RWPE2 (cell line): ENCODE data around the gene CCL26.
A peak's percentile ranks its signal among the peaks of the same experiment; 100 is the strongest.

Experiments used
- ATAC-seq: fragments of 200-7000 bp; cut with Tn5 transposase; 3 replicates; pipeline ENCODE4 v1.9.1; 2021; ENCODE audit warnings: low read depth
- DNase-seq: peaks from one replicate; pipeline ENCODE4 v3.0.0-alpha.2; 2020; ENCODE audit warnings: low spot score
- H3K27ac ChIP-seq: fragments of 450-650 bp; 2 replicates; pipeline ENCODE4 v1.5.1; 2017; ENCODE audit warnings: mild to moderate bottlenecking; ENCODE audit not compliant: poor library complexity, severe bottlenecking
- H3K27me3 ChIP-seq: fragments of 250-450 bp; sonication (Bioruptor Pico); 2 replicates; pipeline ENCODE4 v1.5.1; 2021; ENCODE audit warnings: mild to moderate bottlenecking, moderate library complexity; ENCODE audit not compliant: insufficient read depth, poor library complexity, severe bottlenecking
- H3K36me3 ChIP-seq: fragments of 250-450 bp; sonication (Bioruptor Pico); 2 replicates; pipeline ENCODE4 v1.5.1; 2020; ENCODE audit warnings: low read depth, mild to moderate bottlenecking, moderate library complexity
- H3K4me1 ChIP-seq: fragments of 250-450 bp; sonication (Bioruptor Pico); 2 replicates; pipeline ENCODE4 v1.5.1; 2021; ENCODE audit warnings: mild to moderate bottlenecking, moderate library complexity; ENCODE audit not compliant: insufficient read depth, poor library complexity, severe bottlenecking
- H3K4me3 ChIP-seq: fragments of 250-450 bp; sonication (Bioruptor Pico); 2 replicates; pipeline ENCODE4 v1.5.1; 2021; ENCODE audit warnings: mild to moderate bottlenecking, moderate library complexity; ENCODE audit not compliant: severe bottlenecking
- H3K9me3 ChIP-seq: fragments of 250-450 bp; sonication (Bioruptor Pico); 2 replicates; pipeline ENCODE4 v1.5.1; 2021; ENCODE audit warnings: mild to moderate bottlenecking, moderate library complexity; ENCODE audit not compliant: severe bottlenecking
- TF ChIP-seq, protein P1 (sequence below): fragments of 450-650 bp; IDR thresholded peaks from one replicate; pipeline ENCODE4 v1.5.1; 2017; ENCODE audit warnings: mild to moderate bottlenecking, moderate library complexity; ENCODE audit not compliant: poor library complexity, severe bottlenecking

Gene CCL26

DNA sequence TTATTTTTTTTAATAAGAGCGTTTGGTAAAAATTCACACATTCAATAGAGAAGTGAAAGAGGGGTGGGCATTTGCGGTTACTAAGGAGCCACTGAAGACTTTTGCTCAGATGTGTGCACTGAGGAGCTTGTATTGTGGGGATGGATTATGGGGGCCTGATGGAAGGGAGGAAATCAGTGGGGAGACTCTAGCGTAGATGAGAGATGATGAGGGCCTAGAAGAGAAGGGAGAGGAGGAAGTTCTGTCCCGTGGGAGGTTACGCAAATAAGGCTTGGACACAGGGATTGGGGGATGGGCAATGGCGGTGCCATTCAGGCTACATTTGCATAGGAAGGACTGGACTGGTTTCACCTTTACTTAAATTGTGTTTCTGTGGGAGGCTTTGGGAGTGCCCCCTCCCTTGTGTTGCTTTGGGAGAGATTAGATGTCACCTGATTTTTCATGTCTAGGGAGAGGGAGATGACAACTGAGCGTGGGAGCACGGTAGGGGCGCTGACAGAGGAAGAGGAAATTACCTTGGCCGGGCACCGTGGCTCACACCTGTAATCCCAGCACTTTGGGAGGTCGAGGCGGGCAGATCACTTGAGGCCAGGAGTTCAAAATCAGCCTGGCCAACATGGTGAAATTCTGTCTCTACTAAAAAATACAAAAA is 31.0 kb downstream of the CCL26 start:
- H3K9me3 ChIP-seq = no peaks in the 10 kb centered on the region
- H3K27ac ChIP-seq = no peak overlapping the region
- no peaks in the 10 kb centered on the region for H3K4me1 ChIP-seq
- TF ChIP-seq, protein P1, sequence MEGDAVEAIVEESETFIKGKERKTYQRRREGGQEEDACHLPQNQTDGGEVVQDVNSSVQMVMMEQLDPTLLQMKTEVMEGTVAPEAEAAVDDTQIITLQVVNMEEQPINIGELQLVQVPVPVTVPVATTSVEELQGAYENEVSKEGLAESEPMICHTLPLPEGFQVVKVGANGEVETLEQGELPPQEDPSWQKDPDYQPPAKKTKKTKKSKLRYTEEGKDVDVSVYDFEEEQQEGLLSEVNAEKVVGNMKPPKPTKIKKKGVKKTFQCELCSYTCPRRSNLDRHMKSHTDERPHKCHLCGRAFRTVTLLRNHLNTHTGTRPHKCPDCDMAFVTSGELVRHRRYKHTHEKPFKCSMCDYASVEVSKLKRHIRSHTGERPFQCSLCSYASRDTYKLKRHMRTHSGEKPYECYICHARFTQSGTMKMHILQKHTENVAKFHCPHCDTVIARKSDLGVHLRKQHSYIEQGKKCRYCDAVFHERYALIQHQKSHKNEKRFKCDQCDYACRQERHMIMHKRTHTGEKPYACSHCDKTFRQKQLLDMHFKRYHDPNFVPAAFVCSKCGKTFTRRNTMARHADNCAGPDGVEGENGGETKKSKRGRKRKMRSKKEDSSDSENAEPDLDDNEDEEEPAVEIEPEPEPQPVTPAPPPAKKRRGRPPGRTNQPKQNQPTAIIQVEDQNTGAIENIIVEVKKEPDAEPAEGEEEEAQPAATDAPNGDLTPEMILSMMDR = no peak
- ATAC-seq (no peak), DNase-seq (no peak)
- no peak overlapping the region for H3K4me3 ChIP-seq
- H3K36me3 ChIP-seq = no peaks in the 10 kb centered on the region
- H3K27me3 ChIP-seq = no peaks in the 10 kb centered on the region

DNA sequence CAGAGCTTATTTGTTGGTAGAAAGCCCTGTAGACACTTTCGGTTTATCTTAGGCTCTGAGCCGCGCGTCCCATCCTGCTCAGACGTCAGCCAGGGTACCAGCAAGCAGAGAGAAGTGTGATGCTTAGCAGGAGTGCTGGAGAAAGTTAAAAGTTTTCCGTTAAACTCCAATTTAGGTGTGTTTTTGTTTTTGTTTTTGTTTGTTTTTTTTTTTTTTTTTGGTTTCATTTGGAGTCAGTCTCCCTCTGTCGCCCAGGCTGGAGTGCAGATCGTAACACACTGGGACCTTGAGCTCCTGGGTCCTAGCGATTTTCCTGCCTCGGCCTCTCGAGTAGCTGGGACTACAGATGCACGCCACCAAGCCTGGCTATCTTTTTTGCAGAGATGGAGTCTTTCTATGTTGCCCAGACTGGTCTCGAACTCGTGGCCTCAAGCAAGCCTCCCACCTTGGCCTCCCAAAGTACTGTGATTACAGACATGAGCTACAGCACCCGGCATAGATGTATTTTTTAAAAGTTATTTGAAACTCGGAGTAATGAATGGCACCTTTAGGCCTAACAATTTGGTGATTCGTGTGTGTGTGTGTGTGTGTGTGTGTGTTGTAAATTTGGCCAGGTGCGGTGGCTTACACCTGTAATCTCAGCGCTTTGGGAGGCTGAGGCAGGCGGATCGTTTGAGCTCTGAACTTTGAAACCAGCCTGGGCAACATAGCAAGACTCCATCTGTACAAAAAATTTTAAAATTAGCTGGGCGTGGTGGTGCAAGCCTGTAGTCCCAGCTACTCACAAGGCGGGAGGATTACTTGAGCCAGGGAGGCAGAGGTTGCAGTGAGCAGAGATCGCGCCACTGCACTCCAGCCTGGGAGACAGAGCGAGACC is 32.0 kb downstream of the CCL26 start:
- Histone ChIP-seq H3K27me3 (no peaks in the 10 kb centered on the region), H3K36me3 (no peaks in the 10 kb centered on the region), H3K4me3 (peak overlapping the region; percentile 93), H3K4me1 (no peaks in the 10 kb centered on the region), H3K9me3 (no peaks in the 10 kb centered on the region), H3K27ac (peak overlapping the region; percentile 17)
- ATAC-seq (no peak), DNase-seq (no peak)
- TF ChIP-seq, protein P1 = no peak

DNA sequence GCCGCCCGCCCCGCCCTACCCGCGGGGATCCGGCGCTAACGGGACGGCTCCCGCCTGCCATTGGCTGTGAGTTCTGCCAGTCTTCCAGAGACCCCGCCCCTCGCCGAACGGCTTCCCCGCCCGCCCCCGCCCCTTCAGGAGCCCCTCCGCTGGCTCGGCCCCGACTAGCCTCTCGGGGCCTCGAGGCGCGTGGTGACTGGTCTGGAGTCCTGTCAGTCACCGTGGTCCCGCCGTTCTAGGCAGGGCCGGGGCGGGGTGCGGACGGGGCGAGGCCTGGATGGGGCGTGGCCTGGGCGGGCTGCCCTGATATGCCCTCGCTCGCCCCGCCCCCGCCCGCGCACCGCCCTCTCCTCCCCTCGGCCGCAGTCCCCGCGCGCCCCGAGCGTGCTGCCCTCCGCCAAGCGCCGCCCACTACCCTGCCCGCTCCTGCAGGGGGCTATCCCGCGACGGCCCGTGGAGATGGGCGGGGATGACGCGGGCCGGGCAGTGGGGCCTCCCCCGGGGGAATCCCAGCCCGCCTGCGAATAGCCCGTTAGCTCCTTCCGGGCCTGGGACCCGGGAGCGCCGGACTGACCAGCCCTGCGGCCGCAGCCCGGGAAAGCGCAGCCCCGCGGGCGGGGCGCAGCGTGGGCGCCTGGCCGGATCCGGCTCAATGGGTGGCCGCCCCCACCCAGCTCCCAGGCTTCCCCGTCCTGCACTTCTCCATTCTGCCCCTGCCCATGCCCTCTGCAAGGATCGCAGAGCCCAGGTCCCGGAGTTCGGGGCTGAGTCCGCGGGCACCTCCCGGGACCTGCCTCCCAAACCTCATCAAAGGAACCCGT is 32.8 kb downstream of the CCL26 start:
- H3K4me1 ChIP-seq = no peaks in the 10 kb centered on the region
- no peaks in the 10 kb centered on the region for H3K27me3 ChIP-seq
- peak overlapping the region; percentile 93 for H3K4me3 ChIP-seq
- DNase-seq (peak; percentile 99), ATAC-seq (peak; percentile 96)
- H3K36me3 ChIP-seq = no peaks in the 10 kb centered on the region
- H3K27ac ChIP-seq = peak overlapping the region; percentile 17
- H3K9me3 ChIP-seq = no peaks in the 10 kb centered on the region
- TF ChIP-seq, protein P1 = no peak

DNA sequence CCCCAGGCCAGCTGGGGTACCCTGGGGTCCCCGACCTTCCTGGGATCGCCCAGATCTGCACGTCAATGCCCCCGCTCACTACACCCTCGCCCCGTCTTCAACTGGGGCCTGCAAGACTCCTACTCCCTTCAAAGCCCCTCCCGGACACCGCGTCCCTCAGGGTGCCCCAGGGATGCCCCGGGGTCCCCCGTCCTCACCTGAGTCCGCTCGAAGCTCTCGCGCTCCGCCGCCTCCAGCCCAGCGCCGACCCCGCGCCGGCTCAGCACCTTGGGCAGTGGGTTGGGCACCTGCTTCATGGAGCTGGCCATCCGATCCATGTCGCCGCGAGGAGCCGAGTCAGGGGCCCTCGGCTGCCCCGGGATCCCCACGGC is 33.4 kb downstream of the CCL26 start, which contains the start of gene HIP1:
Gene HIP1, minus strand, starts transcription at position 338 of the 371 bp plus-strand sequence. Its CDS starts 21 bp downstream, at position 317.
- H3K27me3 ChIP-seq = no peaks in the 10 kb centered on the region
- no peaks in the 10 kb centered on the region for H3K36me3 ChIP-seq
- TF ChIP-seq, protein P1 = no peak
- H3K4me1 ChIP-seq = no peaks in the 10 kb centered on the region
- peak within 1 kb of the TSS; percentile 93 for H3K4me3 ChIP-seq
- ATAC-seq = peak; percentile 9; the same call in 2 of the 3 replicates
- no peaks in the 10 kb centered on the region for H3K9me3 ChIP-seq
- DNase-seq = no peak
- H3K27ac ChIP-seq = peak within 1 kb of the TSS; percentile 17
